ENCODE results near the gene PADI3.

The PADI3 gene

DNA sequence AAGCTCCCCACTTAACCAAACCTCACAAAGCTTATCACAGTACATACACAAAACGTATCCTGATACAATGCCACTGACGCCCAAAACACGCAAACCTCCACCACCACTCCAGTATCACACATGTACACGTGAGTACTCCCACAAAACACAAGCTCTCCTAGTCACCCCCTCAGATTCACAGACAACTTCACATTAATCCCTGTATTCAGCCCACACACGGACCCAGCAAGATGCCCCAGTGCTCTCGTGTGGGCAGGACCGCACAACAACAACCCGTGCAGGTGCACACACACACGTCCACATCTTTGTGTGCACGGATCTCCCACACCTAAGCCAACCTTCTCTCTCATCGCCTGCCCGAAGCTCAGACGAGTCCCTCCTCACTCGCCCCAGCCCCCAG is 26.3 kb upstream of the PADI3 start:
- in situ Hi-C loops (cut with HindIII; ENCODE audit: low pct_unique_long_range_greater_than_20kb, low sequenced_read_pairs): no loop called here
- no peak for DNase-seq (ENCODE audit: low read depth in 1 of 2, low spot score in 1 of 2)
- no peak for TF ChIP-seq JUND (IDR thresholded peaks at IDR 0.05; ENCODE audit: low read depth)

DNA sequence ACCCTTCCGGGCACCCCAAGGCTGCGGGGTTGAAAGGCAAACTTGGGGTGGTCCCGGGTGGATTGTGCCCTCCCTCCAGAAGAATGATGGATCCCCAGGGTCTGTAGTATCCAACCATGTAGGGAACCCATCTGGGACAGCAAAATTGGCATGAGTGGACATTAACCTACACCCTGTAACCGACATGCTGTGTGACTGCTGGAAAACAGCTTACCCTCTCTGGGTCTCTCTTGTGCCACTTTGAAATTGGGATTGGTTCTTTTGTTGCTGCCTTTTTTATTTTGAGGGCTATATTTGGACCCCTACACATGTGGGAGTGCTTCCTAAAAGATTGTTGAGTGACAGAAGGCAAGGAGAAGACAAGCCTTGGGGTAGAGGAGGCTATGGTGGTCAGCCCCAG is 24.5 kb upstream of the PADI3 start:
- in situ Hi-C loops (cut with HindIII; ENCODE audit: low pct_unique_long_range_greater_than_20kb, low sequenced_read_pairs): no loop called here
- DNase-seq (ENCODE audit: low read depth in 1 of 2, low spot score in 1 of 2): no peak
- no peak for TF ChIP-seq JUND (IDR thresholded peaks at IDR 0.05; ENCODE audit: low read depth)

DNA sequence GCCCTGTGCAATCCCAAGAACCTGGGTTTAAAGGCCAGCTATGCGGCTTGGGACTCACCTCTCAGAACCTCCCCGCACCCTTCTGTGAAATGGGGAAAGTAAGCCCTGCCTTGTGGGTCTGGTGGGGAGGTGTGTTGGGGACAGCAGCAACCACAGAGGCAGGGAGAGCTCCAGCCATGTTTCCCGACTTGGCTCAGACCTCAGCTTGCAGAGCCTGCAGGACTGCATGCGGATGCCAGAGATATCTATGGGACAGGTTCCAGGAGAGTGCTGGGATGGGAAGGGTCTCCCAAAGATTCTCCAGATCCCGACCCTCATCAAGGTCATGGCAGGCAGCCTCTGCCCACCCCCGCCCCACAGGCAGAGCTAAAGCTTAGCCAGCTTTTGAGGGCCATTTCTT is 23.8 kb upstream of the PADI3 start:
- TF ChIP-seq JUND (IDR thresholded peaks at IDR 0.05; ENCODE audit: low read depth): no peak
- no peak for DNase-seq (ENCODE audit: low read depth in 1 of 2, low spot score in 1 of 2)
- in situ Hi-C loops (cut with HindIII; ENCODE audit: low pct_unique_long_range_greater_than_20kb, low sequenced_read_pairs): no loop called here

DNA sequence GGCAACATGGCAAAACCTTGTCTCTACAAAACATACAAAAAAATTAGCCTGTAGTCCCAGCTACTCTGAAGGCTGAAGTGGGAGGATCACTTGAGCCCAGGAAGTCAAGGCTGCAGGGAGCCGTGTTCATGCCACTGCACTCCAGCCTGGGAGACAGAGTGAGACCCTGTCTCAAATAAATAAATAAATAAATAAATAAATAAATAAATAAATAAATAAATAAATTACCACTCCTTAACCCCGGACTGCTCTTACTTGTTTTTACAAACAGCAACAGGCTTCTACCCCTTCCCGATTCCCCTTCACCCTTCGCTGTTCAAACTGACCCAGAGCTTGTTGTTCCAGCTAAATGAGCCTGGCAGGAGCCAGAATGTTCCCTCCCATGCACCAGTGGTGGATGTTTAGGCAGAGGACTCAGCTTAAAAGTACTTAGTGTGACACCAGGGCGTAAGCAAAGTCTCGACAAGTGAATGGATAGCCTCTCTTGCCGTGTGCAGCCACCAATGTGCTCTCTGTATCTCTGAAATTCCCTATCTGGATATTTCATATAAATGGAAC is 21.5 kb upstream of the PADI3 start:
- in situ Hi-C loops (cut with HindIII; ENCODE audit: low pct_unique_long_range_greater_than_20kb, low sequenced_read_pairs): no loop called here
- no peak for TF ChIP-seq JUND (IDR thresholded peaks at IDR 0.05; ENCODE audit: low read depth)
- no peak for DNase-seq (ENCODE audit: low read depth in 1 of 2, low spot score in 1 of 2)

DNA sequence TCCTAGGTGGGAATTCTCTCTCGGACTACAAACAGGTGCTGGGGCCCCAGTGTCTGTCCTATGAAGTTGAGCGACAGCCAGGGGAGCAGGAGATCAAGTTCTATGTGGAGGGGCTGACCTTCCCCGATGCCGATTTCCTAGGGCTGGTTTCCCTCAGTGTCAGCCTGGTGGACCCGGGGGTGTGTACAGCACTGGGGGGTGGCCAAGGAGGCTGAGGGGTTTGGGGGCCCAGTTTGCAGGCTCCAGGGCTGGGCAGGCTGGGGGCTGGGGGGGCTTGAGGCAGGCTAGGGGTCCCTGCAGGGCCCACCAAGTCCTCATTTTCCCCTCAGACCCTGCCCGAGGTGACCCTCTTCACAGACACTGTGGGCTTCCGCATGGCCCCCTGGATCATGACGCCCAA is 20.3 kb upstream of the PADI3 start:
- no peak for TF ChIP-seq JUND (IDR thresholded peaks at IDR 0.05; ENCODE audit: low read depth)
- no peak for DNase-seq (ENCODE audit: low read depth in 1 of 2, low spot score in 1 of 2)
- in situ Hi-C loops (cut with HindIII; ENCODE audit: low pct_unique_long_range_greater_than_20kb, low sequenced_read_pairs): no loop called here

DNA sequence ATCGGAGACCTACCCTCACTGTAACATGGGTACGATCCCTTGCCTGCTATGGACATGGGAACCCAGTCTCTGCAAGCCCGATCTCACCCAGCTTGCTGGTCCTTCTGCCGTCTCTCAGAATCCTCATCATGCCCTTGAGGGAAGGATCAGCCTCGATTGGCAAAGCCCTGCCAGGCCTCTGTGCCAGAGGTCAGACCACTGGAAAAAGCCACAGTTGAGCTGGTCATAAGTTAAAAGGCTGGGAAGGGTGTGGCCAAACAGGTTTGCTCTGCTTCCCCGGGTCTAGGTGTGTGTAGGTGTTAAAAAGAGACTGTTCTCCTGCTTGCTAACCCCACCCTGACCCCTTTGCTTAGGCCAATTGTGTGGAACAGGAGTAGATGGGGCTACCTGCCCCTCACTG is 19.5 kb upstream of the PADI3 start:
- DNase-seq (ENCODE audit: low read depth in 1 of 2, low spot score in 1 of 2): no peak
- no peak for TF ChIP-seq JUND (IDR thresholded peaks at IDR 0.05; ENCODE audit: low read depth)
- in situ Hi-C loops (cut with HindIII; ENCODE audit: low pct_unique_long_range_greater_than_20kb, low sequenced_read_pairs): no loop called here

DNA sequence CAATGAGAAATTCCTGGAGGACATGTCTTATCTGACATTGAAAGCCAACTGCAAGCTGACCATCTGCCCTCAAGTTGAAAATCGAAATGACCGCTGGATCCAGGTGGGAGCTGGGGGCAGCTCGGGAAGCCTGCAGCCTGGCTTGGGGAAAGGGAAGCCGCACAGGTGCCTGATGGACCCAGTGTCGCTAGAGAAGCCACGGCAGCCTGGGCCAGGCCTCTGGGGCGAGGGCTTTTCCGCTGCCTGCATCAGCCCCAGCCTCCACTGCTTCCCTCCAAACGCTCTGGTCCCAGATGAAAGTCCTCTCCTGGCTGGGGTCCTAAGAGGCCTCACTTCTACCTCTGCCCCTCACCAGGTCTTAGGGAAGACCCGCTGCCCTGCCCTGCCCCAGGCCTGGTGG is 18.8 kb upstream of the PADI3 start:
- TF ChIP-seq JUND (IDR thresholded peaks at IDR 0.05; ENCODE audit: low read depth): no peak
- no peak for DNase-seq (ENCODE audit: low read depth in 1 of 2, low spot score in 1 of 2)
- in situ Hi-C loops (cut with HindIII; ENCODE audit: low pct_unique_long_range_greater_than_20kb, low sequenced_read_pairs): no loop called here

DNA sequence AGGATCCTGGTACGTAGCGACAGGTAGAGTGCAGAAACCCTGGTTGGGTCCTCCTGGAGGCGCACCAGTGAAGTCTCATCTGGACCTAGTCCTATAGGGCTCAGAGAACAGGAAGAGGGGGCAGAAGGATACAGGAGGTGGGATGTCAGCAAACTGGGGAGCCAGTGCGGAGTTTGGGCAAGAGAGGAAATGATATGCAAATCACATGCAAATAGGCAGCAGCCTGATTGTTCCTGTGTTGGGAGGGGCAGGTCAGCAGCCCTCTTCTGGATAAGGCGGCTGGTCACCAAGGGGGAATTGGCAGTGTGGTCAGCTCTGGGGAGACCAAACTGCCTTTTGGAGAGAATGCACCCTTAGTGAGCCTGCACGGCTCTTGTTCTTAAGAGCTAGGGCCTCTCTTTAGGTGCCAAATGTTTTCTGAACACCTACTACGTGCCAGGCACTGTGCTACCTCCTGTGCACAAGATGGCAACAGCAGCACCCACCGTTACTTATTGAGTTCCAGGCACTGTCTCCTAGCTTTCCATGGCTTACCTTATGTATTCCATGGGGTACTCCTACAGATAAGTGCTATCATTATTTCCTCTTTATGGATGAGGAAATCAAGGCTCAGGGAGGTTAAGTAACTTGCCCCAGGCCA is 18.1 kb upstream of the PADI3 start:
- TF ChIP-seq JUND (IDR thresholded peaks at IDR 0.05; ENCODE audit: low read depth): no peak
- in situ Hi-C loops (cut with HindIII; ENCODE audit: low pct_unique_long_range_greater_than_20kb, low sequenced_read_pairs): no loop called here
- DNase-seq (ENCODE audit: low read depth in 1 of 2, low spot score in 1 of 2): no peak

DNA sequence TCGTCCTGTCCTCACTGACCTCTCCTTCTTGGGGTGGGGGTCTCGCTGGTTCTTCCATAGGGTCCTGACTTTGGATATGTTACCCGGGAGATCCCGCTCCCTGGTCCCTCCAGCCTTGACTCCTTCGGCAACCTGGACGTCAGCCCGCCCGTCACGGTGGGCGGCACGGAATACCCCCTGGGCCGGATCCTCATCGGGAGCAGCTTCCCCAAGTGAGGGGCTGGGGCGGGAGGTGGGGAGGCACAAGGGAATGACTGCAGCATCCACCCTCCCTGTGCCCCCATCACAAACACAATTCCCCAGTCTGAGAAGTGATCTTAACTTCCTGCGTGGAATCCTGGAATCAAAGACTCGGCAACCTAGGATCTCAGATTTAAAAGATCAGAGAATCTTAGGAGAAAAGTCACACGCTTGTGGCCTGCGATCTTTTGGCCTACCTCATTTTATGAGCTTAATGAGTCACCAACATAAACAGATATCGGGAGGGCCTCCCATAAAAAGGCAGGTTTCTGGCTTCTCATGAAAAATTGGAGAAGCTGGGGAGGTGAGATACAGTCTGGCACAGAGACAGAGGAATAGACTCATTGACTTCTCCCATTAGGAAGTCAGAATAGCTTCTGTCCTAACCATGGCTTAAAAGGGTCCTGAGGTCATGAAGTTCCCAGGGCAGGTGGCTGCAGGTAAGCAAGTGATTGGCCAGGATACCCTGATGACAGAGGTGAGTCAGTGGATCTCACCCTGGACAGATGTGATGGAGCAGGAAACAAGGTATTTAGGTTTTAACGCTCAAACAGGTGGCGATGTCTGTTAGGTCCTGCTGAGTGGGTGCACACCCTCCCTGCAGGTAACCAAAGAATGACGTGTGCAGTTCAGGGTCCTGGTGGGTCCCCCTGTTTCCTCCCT is 15.9 kb upstream of the PADI3 start:
- no peak for DNase-seq (ENCODE audit: low read depth in 1 of 2, low spot score in 1 of 2)
- TF ChIP-seq JUND (IDR thresholded peaks at IDR 0.05; ENCODE audit: low read depth): no peak
- in situ Hi-C loops (cut with HindIII; ENCODE audit: low pct_unique_long_range_greater_than_20kb, low sequenced_read_pairs): no loop called here

DNA sequence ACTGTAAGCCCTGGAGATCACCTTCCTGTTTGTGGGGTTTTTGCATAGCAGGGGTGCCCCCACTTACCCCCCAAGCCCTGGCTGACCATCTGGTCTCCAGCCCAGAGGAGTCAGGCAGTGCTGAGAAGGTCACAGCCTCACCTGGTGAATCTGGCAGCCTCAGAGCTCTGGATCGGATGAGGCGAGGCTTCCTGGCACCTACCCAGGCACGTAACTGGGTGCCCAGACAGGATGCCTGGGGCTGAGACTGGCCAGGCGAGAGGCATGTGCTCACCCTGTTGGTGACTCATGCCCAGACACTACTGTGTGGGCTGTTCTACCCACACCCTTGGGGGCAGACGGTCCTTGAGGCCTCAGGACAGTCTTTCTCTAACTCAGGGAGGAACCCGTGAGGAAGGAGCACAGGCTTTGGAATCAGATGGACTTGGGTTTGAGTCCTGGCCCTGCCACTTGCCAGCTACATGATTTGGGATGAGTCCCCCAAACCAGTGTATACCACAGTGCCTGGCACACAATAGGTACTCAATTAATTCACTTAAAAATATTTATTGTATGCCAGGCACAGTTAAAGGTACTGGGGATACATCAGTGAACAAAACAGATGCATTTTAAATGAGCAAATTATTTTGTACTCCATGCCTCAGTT is 15.1 kb upstream of the PADI3 start:
- DNase-seq (ENCODE audit: low read depth in 1 of 2, low spot score in 1 of 2): peak; percentile 47 to 83
- TF ChIP-seq JUND (IDR thresholded peaks at IDR 0.05; ENCODE audit: low read depth): no peak
- in situ Hi-C loops (cut with HindIII; ENCODE audit: low pct_unique_long_range_greater_than_20kb, low sequenced_read_pairs): no loop called here

DNA sequence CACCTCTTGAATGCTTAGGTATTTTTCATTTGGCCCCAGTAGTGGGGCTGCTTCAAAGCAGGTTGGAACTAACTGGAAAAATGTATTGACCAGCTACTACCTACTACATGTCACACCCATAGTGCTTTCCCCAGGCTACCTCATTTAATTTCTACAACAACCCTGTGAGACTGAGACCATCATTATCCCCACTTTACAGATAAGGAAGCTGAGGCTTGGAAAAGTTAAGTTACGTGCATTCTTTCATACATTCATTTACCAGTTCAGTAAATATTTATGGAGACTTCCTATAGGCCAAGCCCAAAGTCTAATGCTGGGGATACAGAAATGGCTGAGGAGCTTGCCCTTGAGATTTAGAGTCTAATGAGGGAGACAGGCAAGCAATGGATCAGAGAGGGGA is 14.5 kb upstream of the PADI3 start:
- no peak for DNase-seq (ENCODE audit: low read depth in 1 of 2, low spot score in 1 of 2)
- in situ Hi-C loops (cut with HindIII; ENCODE audit: low pct_unique_long_range_greater_than_20kb, low sequenced_read_pairs): no loop called here
- no peak for TF ChIP-seq JUND (IDR thresholded peaks at IDR 0.05; ENCODE audit: low read depth)

DNA sequence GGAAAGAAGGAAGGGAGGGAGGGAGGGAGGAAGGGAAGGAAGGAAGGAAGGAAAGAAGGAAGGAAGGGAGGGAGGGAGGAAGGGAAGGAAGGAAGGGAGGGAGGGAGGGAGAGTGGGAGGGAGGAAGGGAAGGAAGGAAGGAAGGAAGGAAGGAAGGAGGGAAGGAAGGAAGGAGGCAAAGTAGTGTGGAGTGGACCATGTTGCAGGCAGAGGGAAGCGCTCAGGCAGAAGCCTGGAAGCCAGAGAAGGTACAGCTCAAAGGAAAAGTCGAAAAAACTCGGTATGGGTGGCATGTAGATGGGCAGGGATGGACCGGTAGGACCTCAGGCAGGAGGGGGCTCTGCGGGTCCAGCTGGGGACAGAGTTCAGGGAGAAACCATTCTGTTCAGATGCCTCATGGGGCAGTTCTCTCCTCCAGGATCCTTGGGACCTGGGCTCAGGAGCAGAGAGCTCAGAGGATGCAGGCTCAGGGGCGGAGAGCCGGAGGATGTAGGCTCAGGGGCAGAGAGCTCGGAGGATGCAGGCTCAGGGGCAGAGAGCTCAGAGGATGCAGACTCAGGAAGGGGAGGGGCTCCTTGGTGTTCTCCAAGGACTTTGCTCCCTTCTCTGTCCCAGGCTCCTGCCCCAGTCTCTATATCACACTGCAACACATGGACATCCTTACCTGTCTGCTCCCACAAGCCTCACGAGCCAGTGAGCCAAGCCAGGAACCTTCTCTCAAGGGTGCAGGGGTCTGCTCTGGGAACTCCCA is 13.6 kb upstream of the PADI3 start:
- DNase-seq (ENCODE audit: low read depth in 1 of 2, low spot score in 1 of 2): no peak
- no peak for TF ChIP-seq JUND (IDR thresholded peaks at IDR 0.05; ENCODE audit: low read depth)
- in situ Hi-C loops (cut with HindIII; ENCODE audit: low pct_unique_long_range_greater_than_20kb, low sequenced_read_pairs): no loop called here
